ENCODE results near the gene IP6K3. TPM values are rescaled to one million over a fixed set of nuclear protein-coding genes. Genes with fewer than 3 reads are reported as not detected.

The IP6K3 gene
- total RNA-seq, 4 donors from 2014 or later = 0.19 to 2.2 (median 0.45) TPM

DNA sequence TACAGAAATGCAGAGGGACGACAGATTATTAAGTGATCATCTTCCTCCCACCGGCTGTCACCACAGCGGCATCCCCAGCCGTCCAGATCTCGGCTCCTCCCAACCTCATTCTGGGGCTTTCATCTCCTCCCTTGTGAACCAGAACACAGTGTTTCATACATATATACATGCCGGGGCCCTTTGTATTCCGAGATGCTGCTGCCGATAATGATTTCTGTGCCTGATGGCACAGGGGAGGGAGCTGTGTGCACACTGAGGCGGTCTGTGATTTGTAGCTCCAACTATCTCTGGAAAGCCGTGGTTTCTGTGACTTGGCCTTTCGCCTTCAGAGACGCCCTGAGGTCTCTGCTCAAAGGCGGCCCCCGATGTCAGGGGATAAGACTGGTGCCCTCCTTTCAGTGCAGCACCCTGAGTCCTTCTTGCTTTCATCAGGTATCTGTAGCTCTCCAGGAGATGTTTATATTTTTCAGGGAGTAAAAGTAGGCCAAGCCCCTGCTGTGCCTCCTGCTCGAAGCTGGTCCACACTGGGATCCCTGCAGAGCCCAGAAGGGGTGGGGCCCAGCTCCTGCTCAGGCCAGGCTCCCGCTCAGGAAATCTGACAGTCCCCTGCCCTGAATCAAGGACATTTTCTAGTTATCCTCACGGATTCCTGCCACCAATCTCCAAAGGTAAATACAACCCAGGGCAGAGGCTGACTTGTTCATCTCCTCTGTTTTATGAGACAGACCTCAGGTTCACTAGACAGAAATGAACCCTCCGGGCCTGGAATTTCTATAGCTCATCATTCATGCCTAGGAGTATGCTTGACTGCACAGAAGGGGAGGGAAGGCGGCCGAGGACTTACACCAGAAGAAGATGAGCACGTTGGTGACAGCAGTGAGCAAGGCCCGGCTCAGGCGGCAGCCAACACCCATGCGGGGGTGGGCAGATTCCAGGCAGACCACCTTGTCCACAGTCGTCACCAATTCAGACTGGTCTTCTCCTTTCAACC, 31.0 kb upstream of the IP6K3 start:
- no peak for DNase-seq (ENCODE audit: low spot score)
- TF ChIP-seq, protein P1, sequence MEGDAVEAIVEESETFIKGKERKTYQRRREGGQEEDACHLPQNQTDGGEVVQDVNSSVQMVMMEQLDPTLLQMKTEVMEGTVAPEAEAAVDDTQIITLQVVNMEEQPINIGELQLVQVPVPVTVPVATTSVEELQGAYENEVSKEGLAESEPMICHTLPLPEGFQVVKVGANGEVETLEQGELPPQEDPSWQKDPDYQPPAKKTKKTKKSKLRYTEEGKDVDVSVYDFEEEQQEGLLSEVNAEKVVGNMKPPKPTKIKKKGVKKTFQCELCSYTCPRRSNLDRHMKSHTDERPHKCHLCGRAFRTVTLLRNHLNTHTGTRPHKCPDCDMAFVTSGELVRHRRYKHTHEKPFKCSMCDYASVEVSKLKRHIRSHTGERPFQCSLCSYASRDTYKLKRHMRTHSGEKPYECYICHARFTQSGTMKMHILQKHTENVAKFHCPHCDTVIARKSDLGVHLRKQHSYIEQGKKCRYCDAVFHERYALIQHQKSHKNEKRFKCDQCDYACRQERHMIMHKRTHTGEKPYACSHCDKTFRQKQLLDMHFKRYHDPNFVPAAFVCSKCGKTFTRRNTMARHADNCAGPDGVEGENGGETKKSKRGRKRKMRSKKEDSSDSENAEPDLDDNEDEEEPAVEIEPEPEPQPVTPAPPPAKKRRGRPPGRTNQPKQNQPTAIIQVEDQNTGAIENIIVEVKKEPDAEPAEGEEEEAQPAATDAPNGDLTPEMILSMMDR (IDR thresholded peaks at IDR 0.05) = no peak
- ATAC-seq (ENCODE audit: low FRiP score) = no peak

DNA sequence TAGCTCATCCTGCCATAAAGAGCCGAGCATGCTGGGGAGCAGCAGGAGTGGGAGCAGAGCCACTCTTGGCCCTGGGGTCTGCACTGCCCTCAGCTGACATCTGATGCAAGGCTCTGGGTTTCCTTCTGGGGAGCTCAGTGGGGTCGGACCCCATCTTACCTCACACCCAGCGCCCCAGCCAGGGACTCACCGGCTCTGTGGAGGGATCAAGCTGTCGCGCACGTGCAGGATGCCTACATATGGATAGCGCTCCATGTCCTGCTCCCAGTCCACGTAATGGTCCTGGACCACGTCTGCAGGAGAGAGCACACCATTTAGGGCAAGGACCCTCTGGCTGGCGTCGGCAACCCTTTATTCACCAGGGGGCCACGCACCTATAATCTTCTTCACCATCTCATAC, 30.1 kb upstream of the IP6K3 start:
- TF ChIP-seq, protein P1 (IDR thresholded peaks at IDR 0.05) = no peak
- ATAC-seq (ENCODE audit: low FRiP score) = no peak
- no peak for DNase-seq (ENCODE audit: low spot score)

DNA sequence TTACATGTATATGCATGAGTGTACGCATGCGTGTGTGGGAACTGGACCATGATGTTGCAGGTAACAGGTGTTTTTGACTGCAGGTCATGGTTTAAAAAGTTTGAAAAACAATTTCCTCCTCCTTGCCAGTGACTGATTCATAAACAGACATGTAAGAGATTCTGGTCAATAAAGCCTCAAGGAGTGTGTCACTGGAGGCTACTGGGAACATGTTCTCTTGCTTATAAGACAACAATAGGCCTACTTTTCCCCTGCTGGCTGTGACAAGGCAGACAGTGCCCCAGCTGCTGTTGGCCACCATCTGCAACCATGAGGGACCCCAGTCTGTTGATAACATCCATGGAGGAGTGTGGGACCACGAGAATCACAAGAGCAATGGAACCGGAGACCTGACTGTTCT, 29.5 kb upstream of the IP6K3 start:
- ATAC-seq (ENCODE audit: low FRiP score) (no peak), DNase-seq (ENCODE audit: low spot score) (no peak)
- TF ChIP-seq, protein P1 (IDR thresholded peaks at IDR 0.05) = no peak

DNA sequence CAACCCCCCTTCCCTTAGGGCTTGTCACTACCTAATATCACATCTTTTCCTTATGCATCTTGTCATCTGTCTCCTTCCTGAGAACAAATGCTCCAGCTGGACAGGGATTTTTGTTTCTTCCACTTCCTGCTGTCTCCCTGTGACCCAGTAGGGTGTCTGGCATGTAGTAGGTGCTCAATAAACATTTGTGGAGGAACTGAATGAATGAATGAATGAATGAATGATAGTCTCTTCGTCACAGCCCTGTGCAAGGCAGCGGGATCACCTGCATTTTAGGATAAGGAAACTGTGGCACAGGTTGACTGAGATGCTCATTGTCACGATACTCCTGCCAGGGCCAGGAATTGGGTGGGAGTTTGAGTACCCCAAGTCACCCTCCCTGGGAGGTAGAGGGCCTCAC, 28.1 kb upstream of the IP6K3 start:
- no peak for ATAC-seq (ENCODE audit: low FRiP score)
- TF ChIP-seq, protein P1 (IDR thresholded peaks at IDR 0.05) = no peak

DNA sequence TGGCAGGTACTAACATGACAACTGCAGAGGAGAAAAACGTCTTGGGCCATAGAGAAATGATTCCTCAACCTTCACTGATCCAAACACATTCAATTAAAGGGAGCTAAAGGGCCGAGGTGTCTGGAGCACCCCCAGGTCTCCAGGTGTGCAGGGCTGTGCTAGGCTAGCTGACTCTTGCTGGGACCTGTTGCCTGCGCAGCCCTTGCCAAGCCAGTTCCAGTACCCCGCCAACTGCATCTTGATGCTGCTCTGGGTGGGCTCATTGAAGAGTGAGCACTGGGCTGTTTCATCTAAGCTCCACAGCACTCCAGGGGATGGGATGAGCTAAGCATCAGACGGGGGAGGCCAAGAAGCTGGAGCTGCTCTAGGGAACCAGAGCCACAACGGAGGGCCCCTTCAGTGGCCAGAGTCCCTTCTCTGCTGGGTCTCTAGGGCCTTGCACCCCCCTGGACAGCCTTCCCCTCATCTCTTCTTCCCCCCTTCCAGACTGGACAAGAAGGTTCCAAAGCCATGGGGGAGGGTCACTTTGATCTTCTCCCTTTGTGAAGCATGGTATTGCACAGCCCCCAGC, 26.3 kb upstream of the IP6K3 start:
- TF ChIP-seq, protein P1 (IDR thresholded peaks at IDR 0.05) = no peak
- no peak for DNase-seq (ENCODE audit: low spot score)

More for the DNA sequence above, 28.1 kb upstream of the IP6K3 start:
- no peak for DNase-seq (ENCODE audit: low spot score)

DNA sequence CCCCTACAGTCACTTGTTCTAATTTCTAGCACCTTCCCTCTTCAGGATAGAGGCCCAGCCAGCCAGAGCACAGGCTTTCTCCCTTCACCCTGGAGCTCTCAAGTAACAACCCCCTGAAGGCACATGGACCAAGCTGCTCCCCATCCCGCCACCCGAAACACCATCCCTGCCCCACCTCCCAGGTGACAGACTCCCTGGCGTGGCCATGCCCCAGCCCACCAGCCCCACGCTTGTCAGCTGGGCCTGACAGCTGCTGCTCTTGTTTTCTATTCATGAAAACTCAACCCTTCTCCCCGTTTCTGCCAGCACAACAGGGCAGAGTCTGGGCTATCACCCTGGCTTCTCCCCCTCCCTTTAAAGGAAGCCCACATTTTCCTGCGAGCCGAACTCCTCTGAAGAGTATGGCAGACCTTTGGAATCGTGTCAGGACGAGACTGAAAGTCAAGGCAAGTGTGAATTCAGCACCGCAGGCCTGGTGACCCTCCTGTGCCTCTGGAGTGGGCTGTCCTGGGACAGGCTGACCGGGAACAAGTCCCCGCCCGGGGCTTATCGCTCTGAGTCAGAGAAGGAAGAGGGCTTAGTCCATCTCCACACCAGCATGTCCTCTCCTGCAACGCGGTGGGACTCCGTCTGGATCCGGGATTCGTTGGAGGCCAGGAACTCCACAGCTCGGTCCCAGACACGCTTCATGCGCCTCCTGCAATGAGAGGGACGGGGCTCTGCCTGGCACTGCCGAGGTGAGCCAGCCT, 25.6 kb upstream of the IP6K3 start:
- no peak for DNase-seq (ENCODE audit: low spot score)
- TF ChIP-seq, protein P1 (IDR thresholded peaks at IDR 0.05) = no peak
- ATAC-seq (ENCODE audit: low FRiP score) = no peak

More for the DNA sequence above, 26.3 kb upstream of the IP6K3 start:
- ATAC-seq (ENCODE audit: low FRiP score) = no peak
